CD4-positive, CD25-positive, alpha-beta regulatory T cell (primary cell): ENCODE results near the gene ATP13A3. TPM values are rescaled to one million over a fixed set of nuclear protein-coding genes. Genes with fewer than 3 reads are reported as not detected.
A peak's percentile ranks its signal among the peaks of the same experiment; 100 is the strongest.

ENCODE experiments used
- ATAC-seq, 2 donors: fragments of 150-1000 bp; cut with Tn5 transposase; one replicate each; pipeline ENCODE4 v1.10.0; 2021; ENCODE audit warnings: low read depth in 2 of 2, moderate number of reproducible peaks in 2 of 2, moderate library complexity in 1 of 2
- DNase-seq, 3 donors: peaks; one replicate each; pipeline versions ENCODE4 v3.0.0 to v3.0.0-alpha.2; 2012 to 2022; ENCODE audit warnings: mixed read lengths in 1 of 3
- H3K27ac ChIP-seq: one replicate; pipeline ENCODE4 v1.7.0; 2013; ENCODE audit warnings: mild to moderate bottlenecking, low read length; ENCODE audit not compliant: insufficient read depth, poor library complexity, severe bottlenecking
- H3K27me3 ChIP-seq: one replicate; pipeline ENCODE4 v1.7.0; 2013; ENCODE audit warnings: low read length; ENCODE audit not compliant: control insufficient read depth, insufficient read depth
- H3K36me3 ChIP-seq: one replicate; pipeline ENCODE4 v1.7.0; 2013; ENCODE audit warnings: mild to moderate bottlenecking, low read length, moderate library complexity; ENCODE audit not compliant: control insufficient read depth, insufficient read depth
- H3K4me1 ChIP-seq: 2 replicates; pipeline ENCODE4 v1.7.0; 2013; ENCODE audit warnings: mild to moderate bottlenecking, low read length; ENCODE audit not compliant: insufficient read depth, control insufficient read depth, poor library complexity, severe bottlenecking
- H3K4me3 ChIP-seq: one replicate; pipeline ENCODE4 v1.7.0; 2013; ENCODE audit warnings: low read depth, mild to moderate bottlenecking, low read length, moderate library complexity
- H3K9me3 ChIP-seq, 2 experiments: 1 replicate in 1 of 2; 2 replicates in 1 of 2; pipeline ENCODE4 v1.7.0; 2013; ENCODE audit warnings: low read length in 2 of 2, mild to moderate bottlenecking in 1 of 2, moderate library complexity in 1 of 2; ENCODE audit not compliant: control insufficient read depth in 2 of 2
- H3K27ac Mint-ChIP-seq, 3 donors: one replicate each; pipeline ENCODE4 v1.8.0; 2020 to 2022; ENCODE audit warnings: mild to moderate bottlenecking in 3 of 3, mixed read lengths in 3 of 3, moderate library complexity in 2 of 3
- H3K27me3 Mint-ChIP-seq: one replicate; pipeline ENCODE4 v1.8.0; 2022; ENCODE audit warnings: mild to moderate bottlenecking, mixed read lengths
- H3K36me3 Mint-ChIP-seq: one replicate; pipeline ENCODE4 v1.8.0; 2020; ENCODE audit warnings: mixed read lengths
- H3K4me1 Mint-ChIP-seq, 4 donors: one replicate each; pipeline ENCODE4 v1.8.0; 2020 to 2022; ENCODE audit warnings: mixed read lengths in 4 of 4, mild to moderate bottlenecking in 1 of 4
- H3K4me3 Mint-ChIP-seq, 4 donors: one replicate each; pipeline ENCODE4 v1.8.0; 2020 to 2022; ENCODE audit warnings: mild to moderate bottlenecking in 4 of 4, mixed read lengths in 4 of 4, moderate library complexity in 3 of 4
- H3K9me3 Mint-ChIP-seq, 7 donors: one replicate each; pipeline ENCODE4 v1.8.0; 2020 to 2022; ENCODE audit warnings: mixed read lengths in 7 of 7, mild to moderate bottlenecking in 3 of 7, moderate library complexity in 2 of 7
- polyA plus RNA-seq, 4 donors: library from polyadenylated mRNA; unstranded; fragments of 300-500 nt; fragmentation: Illumina TruSeq; gene quantifications; one replicate each; pipeline ENCODE4 v1.2.3, GENCODE V29; 2021
- total RNA-seq: library from RNA; stranded (reverse); gene quantifications from one replicate; pipeline ENCODE4 v1.2.3, GENCODE V29; 2022

Gene ATP13A3
- total and polyA plus RNA-seq, 5 donors from 2014 or later = 8.6 to 114 (median 16.0) TPM

DNA sequence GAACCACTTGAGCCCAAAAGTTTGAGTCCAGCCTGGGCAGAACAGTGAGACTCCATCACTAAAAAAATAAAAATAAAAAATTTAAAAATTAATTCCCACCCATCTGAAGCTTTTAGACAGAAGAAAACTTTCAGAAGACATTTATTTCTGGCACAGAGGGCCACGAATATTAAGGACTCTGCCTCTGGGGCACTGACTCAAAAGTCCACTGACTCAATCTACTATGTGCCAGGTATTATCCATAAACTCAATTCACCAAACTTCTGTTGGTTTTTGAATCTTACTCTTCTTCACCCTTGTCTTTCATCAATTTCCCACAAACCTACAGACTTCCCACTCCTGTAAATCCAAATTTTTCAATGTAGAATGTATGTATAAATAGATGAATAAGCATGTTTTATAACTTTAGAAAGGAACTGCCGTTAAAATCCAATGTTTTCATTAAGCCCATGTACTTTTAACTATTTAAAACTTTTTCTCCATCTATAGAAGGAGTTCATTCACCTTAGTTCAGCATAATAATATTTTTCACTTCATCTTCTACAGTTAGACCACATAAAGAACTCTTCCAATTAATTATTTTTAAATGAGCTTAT is 19.9 kb downstream of the ATP13A3 start:
- Histone ChIP-seq H3K9me3 (no peaks in the 10 kb centered on the region), H3K36me3 (peaks cover 4% of the 10 kb centered on the region), H3K4me1 (peaks cover 12% of the 10 kb centered on the region), H3K27me3 (no peaks in the 10 kb centered on the region), H3K4me3 (peak overlapping the region; percentile 72), H3K27ac (peak overlapping the region; percentile 17)
- DNase-seq (no peak), ATAC-seq (no peak)
- no peaks in the 10 kb centered on the region for H3K27me3 Mint-ChIP-seq
- peak overlapping the region in 1 of 4 donors; percentile 14 for H3K4me3 Mint-ChIP-seq
- H3K4me1 Mint-ChIP-seq = peaks cover 24 to 41% (median 32%) of the 10 kb centered on the region in 4 donors
- no peaks in the 10 kb centered on the region for H3K9me3 Mint-ChIP-seq
- peaks cover 2% of the 10 kb centered on the region for H3K36me3 Mint-ChIP-seq
- peak overlapping the region in 1 of 3 donors; percentile 8 for H3K27ac Mint-ChIP-seq

DNA sequence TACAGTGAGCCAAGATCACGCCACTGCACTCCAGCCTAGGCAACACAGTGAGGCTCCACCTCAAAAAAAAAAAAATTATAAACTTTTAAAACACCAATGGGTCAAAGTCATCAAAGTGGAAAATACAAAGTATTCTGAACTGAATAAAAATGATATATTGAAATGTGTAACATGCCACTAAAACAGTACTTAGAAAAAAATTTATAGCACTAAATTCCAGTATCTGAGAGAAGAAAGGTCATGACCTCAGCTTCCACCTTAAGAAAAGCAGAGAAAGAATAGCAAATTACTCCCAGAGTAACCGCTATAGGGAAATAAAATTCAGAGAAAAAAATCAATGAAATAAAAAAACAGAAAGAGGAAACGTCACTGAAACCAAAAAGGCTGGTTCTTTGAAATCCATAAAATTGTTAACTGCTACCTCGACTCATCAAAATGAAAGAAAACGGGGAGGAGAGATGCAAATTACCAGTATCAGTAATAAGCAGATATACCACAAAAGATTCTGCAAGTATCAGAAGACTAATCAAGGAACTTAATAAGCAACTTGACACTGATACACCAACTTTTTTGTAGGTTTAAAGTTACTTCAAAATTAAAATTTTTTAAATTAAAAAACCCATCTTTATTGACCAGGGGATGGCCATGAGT is 20.8 kb downstream of the ATP13A3 start:
- no peaks in the 10 kb centered on the region for H3K27me3 Mint-ChIP-seq
- DNase-seq (peak in 2 of 3 donors; percentile 19 to 61), ATAC-seq (no peak)
- Histone ChIP-seq H3K27ac (peak overlapping the region; percentile 17), H3K27me3 (no peaks in the 10 kb centered on the region), H3K36me3 (peaks cover 4% of the 10 kb centered on the region), H3K9me3 (no peaks in the 10 kb centered on the region), H3K4me3 (peak overlapping the region; percentile 72), H3K4me1 (peaks cover 12% of the 10 kb centered on the region)
- peaks cover 26 to 41% (median 32%) of the 10 kb centered on the region in 4 donors for H3K4me1 Mint-ChIP-seq
- peaks cover 6% of the 10 kb centered on the region for H3K36me3 Mint-ChIP-seq
- peak overlapping the region in 2 of 3 donors; percentile 8 to 51 for H3K27ac Mint-ChIP-seq
- H3K4me3 Mint-ChIP-seq = peak overlapping the region; percentile 31 to 93 (median 52)
- H3K9me3 Mint-ChIP-seq = no peaks in the 10 kb centered on the region

DNA sequence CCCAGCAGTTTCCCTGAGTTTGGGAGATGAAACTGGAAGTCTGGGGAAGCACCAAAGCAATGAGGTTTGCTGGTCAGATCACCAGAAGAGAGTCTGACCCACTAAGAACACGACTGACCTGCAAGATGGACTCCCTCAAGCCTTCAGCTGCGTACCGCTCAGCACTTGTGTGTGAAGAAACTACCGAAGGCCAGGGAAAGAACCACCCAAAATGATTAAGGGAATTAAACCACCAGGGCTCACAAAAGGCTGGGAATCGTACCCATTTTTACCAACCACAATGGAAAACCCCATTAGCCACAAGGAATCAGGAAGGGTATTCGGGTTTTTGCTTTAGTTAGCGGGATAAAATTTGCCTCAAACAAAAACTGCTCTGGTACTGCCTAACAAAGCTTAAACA is 21.6 kb downstream of the ATP13A3 start:
- ATAC-seq (no peak), DNase-seq (no peak)
- no peak overlapping the region for H3K4me3 ChIP-seq
- H3K4me1 Mint-ChIP-seq = peaks cover 22 to 37% (median 27%) of the 10 kb centered on the region in 4 donors
- peaks cover 12% of the 10 kb centered on the region for H3K4me1 ChIP-seq
- no peak overlapping the region for H3K27ac Mint-ChIP-seq
- no peaks in the 10 kb centered on the region for H3K9me3 Mint-ChIP-seq
- H3K27ac ChIP-seq = no peak overlapping the region
- no peaks in the 10 kb centered on the region for H3K27me3 Mint-ChIP-seq
- H3K9me3 ChIP-seq = no peaks in the 10 kb centered on the region
- no peaks in the 10 kb centered on the region for H3K27me3 ChIP-seq
- peaks cover 12% of the 10 kb centered on the region for H3K36me3 ChIP-seq
- peaks cover 11% of the 10 kb centered on the region for H3K36me3 Mint-ChIP-seq
- peak overlapping the region in 1 of 4 donors; percentile 22 for H3K4me3 Mint-ChIP-seq

DNA sequence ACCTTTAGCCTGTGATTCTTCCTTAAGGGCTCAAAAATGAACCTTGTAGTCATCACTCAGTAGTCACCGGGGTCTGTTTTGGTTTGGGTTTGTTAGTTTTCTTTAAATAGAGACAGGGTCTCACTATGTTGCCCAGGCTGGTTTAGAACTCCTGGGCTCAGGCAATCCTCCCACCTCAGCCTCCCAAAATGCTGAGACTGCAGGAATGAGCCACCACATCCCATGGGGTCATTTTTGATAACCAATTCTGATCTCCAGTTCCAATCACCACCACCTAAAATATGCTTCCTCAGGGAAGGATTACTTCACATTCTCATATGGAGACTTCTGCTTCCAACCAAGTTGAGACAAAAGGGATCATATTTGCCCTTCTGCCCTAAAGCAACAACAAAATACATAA is 22.1 kb downstream of the ATP13A3 start:
- H3K27me3 ChIP-seq = no peaks in the 10 kb centered on the region
- H3K4me3 Mint-ChIP-seq = no peak overlapping the region
- H3K4me3 ChIP-seq = no peak overlapping the region
- H3K27ac ChIP-seq = no peak overlapping the region
- no peaks in the 10 kb centered on the region for H3K9me3 Mint-ChIP-seq
- ATAC-seq = no peak
- H3K9me3 ChIP-seq = no peaks in the 10 kb centered on the region
- peaks cover 21 to 37% (median 27%) of the 10 kb centered on the region in 4 donors for H3K4me1 Mint-ChIP-seq
- peaks cover 13% of the 10 kb centered on the region for H3K36me3 Mint-ChIP-seq
- H3K36me3 ChIP-seq = peaks cover 14% of the 10 kb centered on the region
- no peak for DNase-seq
- H3K4me1 ChIP-seq = peaks cover 12% of the 10 kb centered on the region
- no peak overlapping the region for H3K27ac Mint-ChIP-seq
- no peaks in the 10 kb centered on the region for H3K27me3 Mint-ChIP-seq

DNA sequence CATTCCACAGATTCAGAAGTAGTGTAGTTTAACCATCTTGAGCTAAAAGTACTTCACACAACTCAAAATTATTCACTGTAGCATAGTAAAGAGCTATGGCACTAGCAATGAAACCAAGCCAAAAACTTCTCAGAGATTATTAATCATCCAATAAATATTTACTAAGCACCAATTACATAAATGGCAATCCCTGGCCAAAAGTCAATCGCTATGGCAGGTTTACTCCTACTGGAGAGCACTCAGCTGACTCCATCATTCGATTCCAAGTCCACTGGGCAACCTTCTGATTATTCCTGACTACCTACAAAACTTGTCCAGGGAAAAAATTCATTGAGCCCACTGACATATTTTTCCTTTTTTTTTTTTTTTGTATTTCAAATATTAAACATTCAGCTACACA is 23.9 kb downstream of the ATP13A3 start:
- Mint-ChIP-seq H3K9me3 (no peaks in the 10 kb centered on the region), H3K27ac (no peak overlapping the region), H3K27me3 (no peaks in the 10 kb centered on the region)

DNA sequence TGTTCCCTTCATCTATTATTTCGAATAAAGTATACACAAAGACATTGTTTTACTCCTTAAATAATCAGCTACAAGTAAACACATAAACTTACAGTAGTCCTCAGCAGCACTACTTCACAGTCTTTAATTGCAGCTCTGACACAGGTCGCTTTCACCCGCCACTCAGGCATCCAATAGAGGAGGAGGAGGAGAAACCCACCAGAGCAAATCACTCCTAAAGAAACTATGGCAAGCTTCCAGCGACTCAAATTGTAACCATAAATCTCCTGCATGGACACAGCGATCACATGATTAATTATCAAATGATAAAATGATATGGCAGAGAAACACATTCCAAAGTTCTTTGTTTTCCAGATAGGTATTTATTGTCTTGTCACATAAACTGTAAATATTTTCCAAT is 26.2 kb downstream of the ATP13A3 start:
- Histone ChIP-seq H3K4me1 (no peaks in the 10 kb centered on the region), H3K27me3 (no peaks in the 10 kb centered on the region), H3K36me3 (peaks cover 32% of the 10 kb centered on the region), H3K4me3 (no peak overlapping the region), H3K9me3 (no peaks in the 10 kb centered on the region), H3K27ac (no peak overlapping the region)
- Mint-ChIP-seq H3K36me3 (peaks cover 18% of the 10 kb centered on the region), H3K27ac (no peak overlapping the region), H3K4me1 (peaks cover 13 to 19% (median 15%) of the 10 kb centered on the region in 4 donors), H3K4me3 (no peak overlapping the region), H3K9me3 (no peaks in the 10 kb centered on the region), H3K27me3 (no peaks in the 10 kb centered on the region)
- DNase-seq (no peak), ATAC-seq (no peak)

More for the DNA sequence above, 23.9 kb downstream of the ATP13A3 start:
- Histone ChIP-seq H3K36me3 (peaks cover 26% of the 10 kb centered on the region), H3K4me3 (no peak overlapping the region), H3K9me3 (no peaks in the 10 kb centered on the region), H3K27me3 (no peaks in the 10 kb centered on the region), H3K27ac (no peak overlapping the region), H3K4me1 (peaks cover 12% of the 10 kb centered on the region)
- Mint-ChIP-seq H3K4me1 (peaks cover 22 to 32% (median 27%) of the 10 kb centered on the region in 4 donors), H3K36me3 (peaks cover 16% of the 10 kb centered on the region), H3K4me3 (no peak overlapping the region)
- DNase-seq = no peak
- ATAC-seq = no peak

DNA sequence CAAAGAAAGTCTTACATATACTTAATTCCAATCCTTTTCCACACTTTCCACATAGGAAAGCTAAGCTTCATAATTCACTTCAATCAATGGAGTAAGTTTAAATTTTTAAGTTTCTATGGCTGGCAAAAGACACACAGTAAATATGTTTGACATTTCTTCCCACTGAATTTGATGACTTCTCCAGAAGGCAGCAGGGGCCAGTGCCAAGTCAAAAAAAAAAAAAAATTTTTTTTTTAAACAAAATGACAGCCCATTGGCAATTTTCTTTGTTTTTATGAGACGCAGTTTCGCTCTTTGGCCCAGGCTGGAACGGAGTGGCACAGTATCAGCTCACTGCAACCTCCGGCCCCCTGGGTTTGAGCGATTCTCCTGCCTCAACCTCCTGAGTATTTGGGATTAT is 28.7 kb downstream of the ATP13A3 start:
- H3K4me1 Mint-ChIP-seq = peaks cover 0 to 7% (median 5%) of the 10 kb centered on the region in 4 donors
- no peaks in the 10 kb centered on the region for H3K27me3 Mint-ChIP-seq
- no peak for DNase-seq
- H3K4me3 Mint-ChIP-seq = no peak overlapping the region
- H3K9me3 Mint-ChIP-seq = no peaks in the 10 kb centered on the region
- Histone ChIP-seq H3K36me3 (peaks cover 48% of the 10 kb centered on the region), H3K27ac (no peak overlapping the region), H3K4me1 (no peaks in the 10 kb centered on the region), H3K27me3 (no peaks in the 10 kb centered on the region), H3K9me3 (no peaks in the 10 kb centered on the region), H3K4me3 (no peak overlapping the region)
- ATAC-seq = no peak
- peaks cover 36% of the 10 kb centered on the region for H3K36me3 Mint-ChIP-seq
- no peak overlapping the region for H3K27ac Mint-ChIP-seq

DNA sequence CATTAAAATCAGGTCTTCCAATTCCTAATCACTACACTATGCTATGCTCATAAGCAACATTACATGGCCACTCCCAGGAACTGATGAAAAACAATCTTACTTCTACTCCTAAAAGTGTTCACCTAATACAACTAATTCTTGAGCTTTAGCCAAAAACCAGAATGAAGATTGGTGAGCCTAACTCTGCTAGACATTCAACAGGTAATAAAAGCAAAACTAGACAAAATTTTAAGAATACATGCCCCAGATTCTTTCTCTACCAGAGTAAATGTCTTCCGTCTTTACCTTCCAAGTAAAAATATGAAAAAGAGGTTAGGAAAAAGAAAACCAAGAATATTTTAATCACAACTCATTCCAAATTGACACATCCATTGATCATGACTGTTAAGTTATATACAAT is 31.3 kb downstream of the ATP13A3 start:
- no peak for DNase-seq
- peaks cover 62% of the 10 kb centered on the region for H3K36me3 ChIP-seq
- peaks cover 0 to 9% (median 3%) of the 10 kb centered on the region in 4 donors for H3K4me1 Mint-ChIP-seq
- H3K9me3 Mint-ChIP-seq = no peaks in the 10 kb centered on the region
- no peak for ATAC-seq
- no peaks in the 10 kb centered on the region for H3K9me3 ChIP-seq
- H3K4me3 ChIP-seq = no peak overlapping the region
- no peaks in the 10 kb centered on the region for H3K27me3 ChIP-seq
- H3K27me3 Mint-ChIP-seq = no peaks in the 10 kb centered on the region
- H3K27ac ChIP-seq = no peak overlapping the region
- H3K27ac Mint-ChIP-seq = no peak overlapping the region
- no peaks in the 10 kb centered on the region for H3K4me1 ChIP-seq
- H3K36me3 Mint-ChIP-seq = peaks cover 35% of the 10 kb centered on the region
- H3K4me3 Mint-ChIP-seq = no peak overlapping the region
